GM12892 (cell line): ENCODE measurements around the gene SH3BP5.

ENCODE experiments used
- DNase-seq: peaks from one replicate; pipeline ENCODE4 v3.0.0; 2011; ENCODE audit not compliant: insufficient read length
- FAIRE-seq: peaks from 2 replicates; lab custom pipeline; 2011; peaks lifted over from hg19 to GRCh38; lab: Jason Lieb, UNC
- POLR2A ChIP-seq: IDR thresholded peaks from 2 replicates; pipeline ENCODE4 v1.6.1; 2011; ENCODE audit warnings: low read depth, low read length, control low read depth
- POLR2AphosphoS5 ChIP-seq: IDR thresholded peaks from 2 replicates; pipeline ENCODE4 v1.6.1; 2011; ENCODE audit warnings: low read depth, low read length, control low read depth
- TAF1 ChIP-seq: IDR thresholded peaks from 2 replicates; pipeline ENCODE4 v1.6.1; 2011; ENCODE audit warnings: low read depth, mild to moderate bottlenecking, control low read depth, low read length, borderline replicate concordance

The SH3BP5 gene

GRCh38 chr3:15291589-15292541, 40.5 kb downstream of the SH3BP5 start:
- peak; percentile 52 for DNase-seq
- peak; percentile 87 for FAIRE-seq
- no peak for TF ChIP-seq POLR2AphosphoS5
- TF ChIP-seq POLR2A: no peak
- no peak for TF ChIP-seq TAF1

DNA sequence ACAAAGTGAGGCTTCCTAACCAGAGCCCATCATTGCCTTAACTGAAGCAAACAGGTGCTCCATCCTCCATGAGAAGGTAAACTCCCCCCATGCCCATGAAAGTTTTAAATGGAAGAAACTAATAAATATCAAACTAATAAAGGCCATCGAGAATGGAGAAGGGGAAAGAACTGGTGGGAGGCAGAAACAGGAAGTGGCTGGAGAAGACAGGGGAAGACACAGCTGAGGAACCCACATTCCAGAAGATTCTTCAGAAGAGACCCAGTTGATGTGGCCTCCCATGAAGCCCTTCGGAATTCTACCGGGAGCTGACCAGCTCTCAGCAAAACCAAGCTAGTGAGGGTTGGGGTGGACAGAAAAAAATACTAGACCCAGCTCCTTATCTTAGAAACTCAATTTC, 41.6 kb downstream of the SH3BP5 start:
- FAIRE-seq: no peak
- no peak for DNase-seq
- TF ChIP-seq TAF1: no peak
- TF ChIP-seq POLR2A: no peak
- no peak for TF ChIP-seq POLR2AphosphoS5

DNA sequence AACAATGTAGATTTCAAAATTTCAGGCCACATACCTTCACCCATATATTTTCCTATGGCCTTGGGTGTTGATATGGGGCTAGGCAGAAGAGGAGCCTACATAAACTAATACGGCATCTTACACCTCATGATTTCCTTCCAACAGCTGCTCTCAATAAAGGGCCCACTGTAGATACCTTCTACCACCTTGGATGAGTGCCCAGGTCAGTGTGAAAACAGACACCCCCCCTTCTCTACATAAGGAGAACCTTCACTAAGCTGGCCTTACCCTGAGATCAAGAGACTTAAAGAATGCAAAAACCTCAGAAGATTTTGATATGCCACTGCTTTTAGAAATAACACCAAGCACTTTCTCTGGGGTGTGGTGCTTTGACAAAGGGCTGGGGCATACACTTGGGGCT, 42.7 kb downstream of the SH3BP5 start:
- no peak for FAIRE-seq
- no peak for DNase-seq
- TF ChIP-seq POLR2AphosphoS5 (no peak), POLR2A (no peak), TAF1 (no peak)

DNA sequence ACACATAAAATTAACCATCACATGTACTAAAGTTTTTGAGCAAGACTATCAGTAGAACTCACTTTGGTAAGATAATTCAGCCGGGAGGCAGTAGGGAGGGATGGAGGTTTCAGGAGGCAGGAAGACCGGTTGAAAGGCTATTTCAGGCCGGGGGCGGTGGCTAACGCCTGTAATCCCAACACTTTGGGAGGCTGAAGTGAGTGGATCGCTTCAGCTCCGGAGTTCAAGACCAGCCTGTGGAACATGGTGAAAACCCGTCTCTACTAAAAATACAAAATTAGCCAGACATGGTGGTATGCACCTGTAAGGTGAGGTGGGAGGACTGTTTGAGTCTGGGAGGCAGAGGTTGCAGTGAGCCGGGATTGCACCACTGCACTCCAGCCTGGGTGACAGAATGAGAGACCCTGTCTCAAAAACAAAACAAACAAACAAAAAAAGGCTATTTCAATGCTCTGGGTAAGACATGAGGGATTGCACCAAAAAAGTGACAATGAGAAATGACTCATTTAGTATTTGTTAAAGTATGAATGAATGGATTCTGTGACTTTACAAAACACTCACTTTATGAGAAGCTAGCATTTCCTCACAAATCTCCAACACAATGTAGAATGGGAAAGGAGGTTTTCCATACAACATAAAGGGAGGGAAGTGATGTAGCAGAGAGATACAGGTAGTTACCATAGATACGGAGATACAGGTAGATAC, 43.9 kb downstream of the SH3BP5 start:
- TF ChIP-seq TAF1 (no peak), POLR2A (no peak), POLR2AphosphoS5 (no peak)
- no peak for DNase-seq
- no peak for FAIRE-seq

- TF ChIP-seq POLR2A (no peak), POLR2AphosphoS5 (no peak), TAF1 (no peak)
- no peak for DNase-seq
These were observed 44.6 kb downstream of the SH3BP5 start for GRCh38 chr3:15287565-15288330.

GRCh38 chr3:15286022-15286421, 46.4 kb downstream of the SH3BP5 start:
- TF ChIP-seq POLR2A: no peak
- TF ChIP-seq POLR2AphosphoS5: no peak
- no peak for DNase-seq
- FAIRE-seq: no peak

More at GRCh38 chr3:15287565-15288330, 44.6 kb downstream of the SH3BP5 start:
- no peak for FAIRE-seq

DNA sequence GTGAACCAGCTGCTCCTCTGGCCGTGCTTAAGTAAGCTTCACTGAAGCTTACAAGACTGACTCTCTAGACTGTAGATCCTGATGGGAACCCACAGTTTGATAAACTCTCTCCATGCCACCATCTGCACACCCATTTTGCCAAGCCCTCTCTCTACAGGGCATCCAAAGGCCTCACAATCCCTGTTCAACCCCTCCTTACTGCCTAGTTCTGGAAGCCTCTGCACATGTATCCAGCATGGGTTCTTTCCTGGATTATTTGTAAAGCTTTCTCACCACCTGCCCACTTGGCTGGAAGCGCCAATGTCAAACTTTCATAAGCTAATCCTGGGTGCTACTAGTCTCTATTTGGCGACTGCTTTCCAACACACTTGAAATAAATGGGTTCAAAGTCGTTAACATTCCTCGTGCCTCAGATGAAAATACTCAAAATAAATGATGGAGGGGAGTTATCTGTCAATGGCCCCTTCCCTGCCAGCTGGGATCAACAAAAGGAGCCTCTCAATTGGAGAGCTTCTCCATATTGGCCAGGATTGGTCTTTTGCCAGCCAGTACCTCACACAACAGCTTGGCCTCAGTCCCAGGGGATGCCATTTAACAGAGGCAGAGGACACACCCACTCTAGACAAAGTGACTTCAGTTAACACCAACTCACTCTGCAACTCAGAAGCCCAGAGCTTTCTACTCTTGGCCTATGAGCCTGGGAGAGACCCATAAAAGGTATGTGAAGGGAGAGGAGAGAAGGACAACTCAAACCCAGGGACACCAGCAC, 48.1 kb downstream of the SH3BP5 start:
- DNase-seq (no peak), FAIRE-seq (no peak)
- TF ChIP-seq POLR2AphosphoS5: no peak
- TF ChIP-seq POLR2A: no peak
- no peak for TF ChIP-seq TAF1

DNA sequence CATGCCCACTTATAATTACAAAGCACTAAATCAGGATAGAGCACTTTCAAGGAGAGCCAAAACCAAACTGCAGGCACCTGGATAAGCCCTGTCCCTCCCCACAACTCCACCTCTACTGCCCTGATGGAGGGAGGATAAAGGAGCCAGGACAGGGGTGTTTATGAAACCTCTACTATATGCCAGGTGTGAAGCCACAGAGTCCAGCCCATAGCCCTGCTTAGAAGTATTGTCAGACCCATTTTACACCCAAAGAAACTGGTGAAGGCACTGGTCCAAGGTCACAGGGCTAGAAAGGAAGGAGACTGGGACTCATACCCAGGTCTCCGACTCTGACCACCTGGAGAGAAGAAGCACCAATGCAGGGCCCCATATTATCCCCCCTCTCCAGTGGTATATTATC, 48.7 kb downstream of the SH3BP5 start:
- no peak for DNase-seq
- no peak for TF ChIP-seq POLR2AphosphoS5
- no peak for TF ChIP-seq TAF1
- TF ChIP-seq POLR2A: no peak
- FAIRE-seq: no peak

DNA sequence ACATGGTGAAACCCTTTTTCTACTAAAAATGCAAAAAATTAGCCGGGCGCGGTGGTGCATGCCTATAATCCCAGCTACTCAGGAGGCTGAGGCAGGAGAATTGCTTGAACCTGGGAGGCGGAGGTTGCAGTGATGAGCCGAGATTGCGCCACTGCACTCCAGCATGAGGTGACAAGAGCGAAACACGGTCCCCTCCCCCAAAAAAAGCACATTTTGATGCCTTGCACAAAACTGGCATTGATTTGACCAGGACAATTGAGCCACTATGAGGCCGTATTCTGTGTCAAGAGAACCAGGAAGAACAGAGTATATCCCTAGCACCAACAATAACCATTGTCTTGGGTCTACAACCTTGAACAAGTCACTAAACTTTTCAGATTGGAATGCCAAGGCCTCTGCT, 50.6 kb downstream of the SH3BP5 start:
- TF ChIP-seq POLR2A (no peak), POLR2AphosphoS5 (no peak), TAF1 (no peak)
- DNase-seq (no peak), FAIRE-seq (no peak)

- TF ChIP-seq POLR2A: no peak
- TF ChIP-seq POLR2AphosphoS5: no peak
- no peak for TF ChIP-seq TAF1
- DNase-seq: no peak
- FAIRE-seq: no peak
These were observed 51.4 kb downstream of the SH3BP5 start for GRCh38 chr3:15280853-15281532.
